SJCRH30 (cell line): Measurements from ENCODE around the gene PTAR1. TPM values are rescaled to one million over a fixed set of nuclear protein-coding genes. Genes with fewer than 3 reads are reported as not detected.

ENCODE experiments used
- DNase-seq, 2 experiments: peaks; one replicate each; pipeline ENCODE4 v3.0.0-alpha.2; 2015 to 2020
- H3K27ac ChIP-seq: fragments of 250-450 bp; sonication (Bioruptor Pico); 2 replicates; pipeline ENCODE4 v1.5.1; 2020; ENCODE audit warnings: mild to moderate bottlenecking, moderate library complexity
- H3K27me3 ChIP-seq: fragments of 250-450 bp; sonication (Bioruptor Pico); 2 replicates; pipeline ENCODE4 v1.5.1; 2020; ENCODE audit warnings: mild to moderate bottlenecking, moderate library complexity
- H3K36me3 ChIP-seq: fragments of 250-450 bp; sonication (Bioruptor Pico); 2 replicates; pipeline ENCODE4 v1.5.1; 2020; ENCODE audit warnings: mild to moderate bottlenecking, moderate library complexity
- H3K4me1 ChIP-seq: fragments of 250-450 bp; sonication (Bioruptor Pico); 2 replicates; pipeline ENCODE4 v1.5.1; 2020; ENCODE audit warnings: mild to moderate bottlenecking, moderate library complexity
- H3K4me3 ChIP-seq: fragments of 250-450 bp; sonication (Bioruptor Pico); 2 replicates; pipeline ENCODE4 v1.5.1; 2020; ENCODE audit warnings: mild to moderate bottlenecking, moderate library complexity
- H3K9me3 ChIP-seq: fragments of 250-450 bp; sonication (Bioruptor Pico); replicated peaks from 2 replicates; pipeline ENCODE4 v1.5.1; 2020; ENCODE audit warnings: mild to moderate bottlenecking, moderate library complexity
- total RNA-seq: library from RNA; depleted of rRNA; stranded (reverse); fragments of >200 nt; shearing (Covaris generic); gene quantifications from 2 replicates; pipeline ENCODE4 v1.2.3, GENCODE V29; 2014; rRNA removed

PTAR1 gene
- total RNA-seq, 1 experiment from 2014 or later: 85.5 TPM

DNA sequence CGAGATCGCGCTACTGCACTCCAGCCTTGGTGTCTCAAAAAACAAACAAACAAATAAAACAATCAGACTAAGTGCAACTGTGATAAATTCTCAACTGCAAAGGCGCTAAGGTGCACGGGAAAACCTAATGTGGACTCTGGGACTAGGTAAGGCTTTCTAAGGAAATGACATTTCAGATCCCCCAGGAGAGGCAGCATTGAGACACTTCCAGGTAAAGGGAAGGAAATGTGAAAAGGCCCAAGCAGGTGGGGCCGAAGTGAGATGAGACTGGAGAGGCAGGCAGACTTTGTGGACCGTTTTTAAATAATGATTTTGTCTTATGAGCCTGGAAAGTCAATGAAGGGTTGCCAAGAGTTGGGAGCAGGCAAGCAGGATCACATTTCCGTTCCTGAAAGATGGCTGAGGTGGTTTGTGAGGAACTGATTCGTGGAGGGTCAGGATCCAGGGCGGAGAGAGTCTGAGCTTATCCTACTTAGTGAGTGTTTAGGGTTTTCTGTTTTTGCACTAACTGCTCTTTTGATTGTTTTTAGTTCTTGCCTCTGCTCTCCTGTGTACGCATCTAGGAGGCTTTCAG is 85.6 kb downstream of the PTAR1 start:
- peak in 1 of 2 experiments; percentile 26 for DNase-seq
- Histone ChIP-seq H3K27me3 (no peaks in the 10 kb centered on the region), H3K27ac (no peak overlapping the region)

DNA sequence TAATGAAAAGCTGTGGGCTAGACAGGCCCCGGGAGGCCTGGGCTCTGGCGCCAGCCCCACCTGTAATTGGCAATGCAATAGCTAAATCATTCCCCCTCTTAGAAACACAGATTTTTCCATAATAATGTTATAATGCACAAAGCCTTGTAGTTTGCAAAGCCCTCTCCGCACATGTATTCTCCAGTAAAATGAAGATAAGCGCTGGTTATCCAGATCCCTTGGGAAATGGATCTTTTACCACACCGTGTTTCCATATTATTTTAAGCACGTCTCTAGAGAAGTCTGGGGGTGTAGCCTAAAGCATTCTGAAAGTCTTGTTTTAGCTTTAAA is 86.5 kb downstream of the PTAR1 start:
- peaks cover 6% of the 10 kb centered on the region for H3K4me1 ChIP-seq
- no peak for DNase-seq
- no peaks in the 10 kb centered on the region for H3K27me3 ChIP-seq
- H3K36me3 ChIP-seq: no peaks in the 10 kb centered on the region
- peak overlapping the region; percentile 74 for H3K4me3 ChIP-seq
- H3K27ac ChIP-seq: no peak overlapping the region
- H3K9me3 ChIP-seq: no peaks in the 10 kb centered on the region

More for the DNA sequence above, 85.6 kb downstream of the PTAR1 start:
- H3K4me3 ChIP-seq: no peak overlapping the region
- no peaks in the 10 kb centered on the region for H3K36me3 ChIP-seq
- H3K9me3 ChIP-seq: no peaks in the 10 kb centered on the region
- peaks cover 6% of the 10 kb centered on the region for H3K4me1 ChIP-seq

DNA sequence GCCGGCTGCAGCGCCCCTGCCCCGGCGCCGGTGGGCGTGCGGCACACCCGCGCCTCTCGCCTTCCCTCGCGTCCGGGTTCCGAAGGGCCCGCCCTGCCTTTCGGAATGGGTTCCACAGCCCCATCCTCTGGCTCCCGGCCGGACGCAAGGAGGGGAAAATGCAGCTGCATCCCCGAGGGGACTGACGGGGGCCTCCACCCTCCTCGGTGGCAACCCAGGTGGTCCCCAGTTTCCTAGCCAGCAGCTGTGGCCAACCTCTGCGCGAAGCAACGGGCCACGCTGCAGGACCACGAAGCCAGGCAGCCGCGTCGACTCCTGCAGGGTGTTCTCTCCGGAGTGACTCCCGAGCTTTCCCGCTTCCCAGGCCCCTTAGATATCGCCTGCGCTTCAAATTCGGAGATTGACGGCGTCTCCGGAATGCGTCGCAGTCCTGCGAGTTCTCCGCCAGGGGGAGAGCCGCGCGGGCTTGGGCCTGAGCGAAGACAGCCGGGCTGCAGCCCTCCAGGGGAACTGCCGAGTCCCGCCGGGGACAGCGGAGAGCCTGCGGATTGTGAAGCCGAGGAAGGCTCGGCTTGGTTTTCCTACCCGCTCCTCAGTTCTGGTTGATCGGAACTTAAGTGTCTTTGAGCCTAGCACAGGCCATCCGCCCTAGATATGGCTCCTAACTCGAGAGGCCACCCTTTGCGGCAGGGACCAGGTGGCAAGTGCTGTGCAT is 87.1 kb downstream of the PTAR1 start:
- H3K4me1 ChIP-seq: peaks cover 6% of the 10 kb centered on the region
- H3K4me3 ChIP-seq: peak overlapping the region; percentile 74
- no peaks in the 10 kb centered on the region for H3K36me3 ChIP-seq
- H3K27ac ChIP-seq: no peak overlapping the region
- peak; percentile 90 to 92 for DNase-seq
- no peaks in the 10 kb centered on the region for H3K9me3 ChIP-seq
- no peaks in the 10 kb centered on the region for H3K27me3 ChIP-seq

DNA sequence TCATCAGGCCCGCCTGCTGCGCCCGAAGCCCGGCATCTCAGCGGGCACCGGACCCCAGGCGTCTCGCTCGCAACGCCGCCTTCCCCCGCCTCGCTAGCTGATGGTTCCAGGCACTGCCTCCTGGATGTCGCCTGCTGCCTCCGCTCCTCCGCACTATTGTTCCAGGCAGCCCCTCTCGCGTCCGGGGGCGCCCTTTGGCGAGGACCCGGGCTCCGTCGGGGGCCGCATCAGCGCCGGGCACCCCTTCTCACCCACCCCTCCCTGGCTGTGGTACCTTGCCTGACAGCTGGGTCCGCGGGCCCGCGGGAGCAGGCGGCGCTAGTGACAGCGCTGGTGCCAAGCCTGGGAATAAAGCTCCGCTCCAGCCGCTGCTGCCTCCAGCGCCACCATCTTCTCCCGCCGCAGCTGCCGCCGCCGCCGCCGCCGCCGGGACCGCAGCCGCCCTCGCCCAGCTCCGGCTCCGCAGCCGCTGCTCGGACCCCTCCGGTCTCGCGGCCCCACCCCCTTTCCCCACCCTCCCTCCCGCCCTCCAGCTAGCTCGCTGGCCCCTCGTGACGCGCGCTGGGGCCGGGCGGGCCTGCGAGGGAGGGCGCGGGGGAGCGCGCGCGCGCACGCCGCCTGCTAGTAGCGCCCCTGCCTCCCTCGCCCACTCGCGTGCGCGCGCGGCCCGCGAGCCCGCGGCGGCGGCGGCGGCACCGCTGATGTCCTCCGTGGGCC is 87.8 kb downstream of the PTAR1 start, which contains the start of gene APBA1:
TSS of gene APBA1 (minus strand) at position 493 of the 717 bp plus-strand sequence.
- Histone ChIP-seq H3K27ac (no peak within 1 kb of the TSS), H3K36me3 (no peaks in the 10 kb centered on the region), H3K4me1 (peaks cover 6% of the 10 kb centered on the region), H3K27me3 (no peaks in the 10 kb centered on the region), H3K9me3 (no peaks in the 10 kb centered on the region), H3K4me3 (peak within 1 kb of the TSS; percentile 74)
- DNase-seq: peak; percentile 45 to 72

DNA sequence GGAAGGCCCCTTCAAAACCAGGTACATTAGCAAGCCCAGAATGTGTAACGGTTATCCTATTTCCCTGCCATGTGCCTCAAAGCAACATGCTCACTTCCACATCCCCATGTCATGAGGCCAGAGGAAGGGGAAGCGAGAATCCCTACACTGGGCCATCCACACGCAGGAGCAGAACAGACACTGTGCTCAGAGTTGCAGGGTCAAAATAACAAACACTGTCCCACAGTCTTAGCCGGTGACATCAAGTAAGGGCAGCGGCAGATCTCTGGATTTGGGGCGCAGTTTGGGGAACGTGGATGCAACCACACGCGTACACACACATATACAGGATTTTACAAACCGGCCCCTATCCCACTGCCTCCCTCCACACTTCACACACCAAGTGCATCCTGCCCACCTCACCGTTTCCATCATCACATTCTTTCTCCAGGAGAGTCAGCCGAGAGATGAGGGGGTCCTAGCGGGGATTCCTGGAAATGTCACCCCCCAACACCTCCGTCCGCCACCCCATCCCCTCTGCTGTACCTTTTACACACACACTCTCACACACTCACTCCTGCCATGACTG is 88.4 kb downstream of the PTAR1 start:
- no peak overlapping the region for H3K27ac ChIP-seq
- no peaks in the 10 kb centered on the region for H3K36me3 ChIP-seq
- H3K9me3 ChIP-seq: no peaks in the 10 kb centered on the region
- H3K27me3 ChIP-seq: no peaks in the 10 kb centered on the region
- peak overlapping the region; percentile 74 for H3K4me3 ChIP-seq
- peaks cover 6% of the 10 kb centered on the region for H3K4me1 ChIP-seq
- DNase-seq: peak in 1 of 2 experiments; percentile 5

DNA sequence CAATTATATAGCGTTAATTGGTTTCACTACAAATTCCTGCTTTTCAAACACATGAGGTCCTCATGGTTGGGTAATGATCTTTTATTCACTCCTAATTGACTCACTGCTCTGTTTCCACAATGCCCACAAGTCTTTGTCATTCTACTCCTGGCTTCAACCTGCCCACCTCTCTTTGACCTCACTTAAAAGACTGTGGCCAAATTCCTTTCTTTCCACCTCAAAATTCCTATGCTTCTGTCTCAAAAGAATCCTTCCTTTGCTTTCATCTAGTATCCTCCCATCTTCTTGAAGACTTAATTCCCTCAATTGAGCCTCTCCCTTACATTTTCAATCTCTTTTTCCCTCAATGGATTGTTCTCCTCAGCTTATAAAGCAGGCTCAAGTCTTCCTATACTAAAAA is 92.5 kb downstream of the PTAR1 start:
- no peaks in the 10 kb centered on the region for H3K4me1 ChIP-seq
- no peaks in the 10 kb centered on the region for H3K36me3 ChIP-seq
- H3K4me3 ChIP-seq: no peak overlapping the region
- no peak overlapping the region for H3K27ac ChIP-seq
- DNase-seq: no peak
- 0 out of 2 replicates have a peak, but pooled peaks cover under 1% of the 10 kb centered on the region for H3K9me3 ChIP-seq
- H3K27me3 ChIP-seq: no peaks in the 10 kb centered on the region

DNA sequence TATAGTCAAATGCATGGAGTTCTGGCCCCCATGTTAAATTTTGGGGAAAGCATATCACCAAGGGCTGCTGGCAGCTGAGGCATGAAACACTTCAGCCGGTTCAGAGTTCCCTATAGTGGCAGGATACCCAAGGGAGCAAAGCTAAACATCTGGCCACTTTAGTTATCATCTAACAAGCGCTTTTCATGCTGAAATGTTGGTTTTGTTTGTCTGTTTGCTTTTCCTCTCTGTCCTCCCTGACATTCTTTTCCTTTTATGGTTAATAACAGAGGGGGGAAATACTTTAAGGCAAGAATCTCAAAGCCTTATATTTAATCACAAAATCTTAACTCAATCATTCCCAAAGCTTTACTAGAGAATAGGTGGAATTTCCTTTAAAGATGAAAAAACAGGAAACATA is 99.5 kb downstream of the PTAR1 start:
- no peaks in the 10 kb centered on the region for H3K36me3 ChIP-seq
- DNase-seq: no peak
- no peaks in the 10 kb centered on the region for H3K27me3 ChIP-seq
- no peak overlapping the region for H3K4me3 ChIP-seq
- no peaks in the 10 kb centered on the region for H3K4me1 ChIP-seq
- H3K9me3 ChIP-seq: 0 out of 2 replicates have a peak, but pooled peaks cover 3% of the 10 kb centered on the region
- no peak overlapping the region for H3K27ac ChIP-seq

Other genes starting within 250 kb of the PTAR1 start
- 0.35 and 0.53 TPM in 2 replicates for gene APBA1, start 87.6 kb downstream of the PTAR1 start, total RNA-seq
- not detected in 2 replicates for gene CFAP95, start 60.8 kb upstream of the PTAR1 start, total RNA-seq